HepG2 (cell line): ENCODE results near the gene ATP2B2. TPM values are rescaled to one million over a fixed set of nuclear protein-coding genes. Genes with fewer than 3 reads are reported as not detected.

Experiments
- ATAC-seq: fragments of 200-7000 bp; cut with Tn5 transposase; 3 replicates; pipeline ENCODE4 v1.9.1; 2020; ENCODE audit warnings: mild to moderate bottlenecking, moderate library complexity
- BruUV-seq: library from RNA; stranded (reverse); fragments of 400-500 nt; replicated peaks from 2 replicates; lab custom pipeline; 2021; lab: Mats Ljungman, UMichigan
- CTCF ChIA-PET: fragments of 300-600 bp; formaldehyde crosslinking; extraction: SDS; loops from one replicate; lab custom pipeline; 2021; ENCODE audit warnings: low total read pairs, inconsistent platforms, low intra/inter-chr PET ratio; lab: Yijun Ruan, JAX
- POLR2A ChIA-PET: fragments of 350-600 bp; sonication (Branson Sonifier 250); formaldehyde crosslinking; loops from one replicate; lab custom pipeline; 2020; ENCODE audit warnings: antibody characterized with exemption, inconsistent platforms; lab: Yijun Ruan, JAX
- DNase-seq: peaks from one replicate; pipeline ENCODE4 v3.0.0-alpha.2; 2015; ENCODE audit warnings: low spot score
- FAIRE-seq: peaks from 3 replicates; lab custom pipeline; 2011; peaks lifted over from hg19 to GRCh38; lab: Jason Lieb, UNC
- H2AFZ ChIP-seq: one replicate; pipeline ENCODE4 v1.6.1; 2011; ENCODE audit warnings: low read length, inconsistent platforms
- H3K27ac ChIP-seq: fragments of 300-600 bp; 3 replicates; pipeline ENCODE4 v1.8.0; 2011; ENCODE audit warnings: mixed run types, mild to moderate bottlenecking, mixed read lengths, low read length, inconsistent platforms; ENCODE audit not compliant: insufficient read depth; ENCODE audit errors: extremely low read length
- H3K27me3 ChIP-seq, 2 experiments: fragments of 200-600 bp in 1 of 2; 2 replicates in 1 of 2; 3 replicates in 1 of 2; pipeline versions ENCODE4 v1.6.0 to v1.8.0; 2011; ENCODE audit warnings: low read length in 2 of 2, mild to moderate bottlenecking in 2 of 2, moderate library complexity in 2 of 2, inconsistent platforms in 1 of 2; ENCODE audit not compliant: insufficient read depth in 2 of 2, control insufficient read depth in 1 of 2
- H3K36me3 ChIP-seq, 2 experiments: fragments of 200-600 bp in 1 of 2; replicated peaks in 1 of 2; 2 replicates in 1 of 2; 3 replicates in 1 of 2; pipeline versions ENCODE4 v1.5.1 to v1.8.0; 2011; ENCODE audit warnings: low read length in 2 of 2, inconsistent platforms in 1 of 2; ENCODE audit not compliant: insufficient read depth in 2 of 2, control insufficient read depth in 1 of 2
- H3K4me1 ChIP-seq: 2 replicates; pipeline ENCODE4 v1.5.1; 2012; ENCODE audit warnings: low read length, inconsistent platforms; ENCODE audit not compliant: insufficient read depth
- H3K4me2 ChIP-seq: 2 replicates; pipeline ENCODE4 v1.6.0; 2011; ENCODE audit warnings: low read depth, low read length, inconsistent platforms
- H3K4me3 ChIP-seq, 3 experiments: fragments of 200-600 bp in 1 of 3; sonication (generic), shearing (Covaris generic) in 1 of 3; replicated peaks in 1 of 3; 2 replicates each; pipeline ENCODE4 v1.5.1; 2011 to 2016; ENCODE audit warnings: low read length in 3 of 3, inconsistent platforms in 2 of 3, low read depth in 2 of 3, mild to moderate bottlenecking in 2 of 3, control low read depth in 1 of 3, mixed read lengths in 1 of 3; ENCODE audit not compliant: insufficient read depth in 1 of 3
- H3K79me2 ChIP-seq: one replicate; pipeline ENCODE4 v1.6.1; 2011; ENCODE audit warnings: low read length, inconsistent platforms; ENCODE audit not compliant: insufficient read depth
- H3K9ac ChIP-seq: 2 replicates; pipeline ENCODE4 v1.6.0; 2011; ENCODE audit warnings: mild to moderate bottlenecking, low read depth, low read length, inconsistent platforms; ENCODE audit not compliant: insufficient read depth
- H3K9me3 ChIP-seq: 2 replicates; pipeline ENCODE4 v1.5.1; 2012; ENCODE audit warnings: mild to moderate bottlenecking, low read length
- H4K20me1 ChIP-seq: 2 replicates; pipeline ENCODE4 v1.6.0; 2011; ENCODE audit warnings: inconsistent platforms, mild to moderate bottlenecking, low read length, moderate library complexity; ENCODE audit not compliant: insufficient read depth
- FOXC1 ChIP-seq: sonication (generic); formaldehyde crosslinking; IDR thresholded peaks from 2 replicates; pipeline ENCODE4 v1.8.0; 2022; ENCODE audit warnings: mild to moderate bottlenecking, missing genetic modification reagents, borderline replicate concordance
- KLF15 ChIP-seq: sonication (generic); formaldehyde crosslinking; IDR thresholded peaks from 2 replicates; pipeline ENCODE4 v1.8.1; 2023; ENCODE audit warnings: borderline replicate concordance, mild to moderate bottlenecking, inconsistent platforms, missing genetic modification reagents, mixed read lengths
- KLF6 ChIP-seq: IDR thresholded peaks from 2 replicates; pipeline ENCODE4 v1.8.0; 2016; ENCODE audit warnings: missing biosample characterization, missing genetic modification reagents
- MAZ ChIP-seq, 2 experiments: sonication (generic) in 1 of 2; formaldehyde crosslinking in 1 of 2; IDR thresholded peaks; 2 replicates each; pipeline versions ENCODE4 v1.5.0 to v1.6.1; 2012 to 2020; ENCODE audit warnings: low read depth in 2 of 2, mild to moderate bottlenecking in 2 of 2, borderline replicate concordance in 1 of 2, improper control_type of control experiment in 1 of 2, low read length in 1 of 2, missing genetic modification reagents in 1 of 2, moderate library complexity in 1 of 2
- MXD4 ChIP-seq: IDR thresholded peaks from 2 replicates; pipeline ENCODE4 v1.6.1; 2016; ENCODE audit warnings: mild to moderate bottlenecking, missing biosample characterization, missing genetic modification reagents
- POLR2A ChIP-seq, 2 experiments: IDR thresholded peaks; 2 replicates each; pipeline ENCODE4 v1.6.1; 2011; ENCODE audit warnings: low read depth in 2 of 2, low read length in 2 of 2, mild to moderate bottlenecking in 1 of 2, moderate library complexity in 1 of 2; ENCODE audit not compliant: insufficient read depth in 1 of 2
- RBAK ChIP-seq: sonication (generic); formaldehyde crosslinking; IDR thresholded peaks from 2 replicates; pipeline ENCODE4 v1.5.1; 2020; ENCODE audit warnings: mild to moderate bottlenecking, missing genetic modification reagents
- RXRB ChIP-seq: IDR thresholded peaks from 2 replicates; pipeline ENCODE4 v1.6.1; 2016; ENCODE audit warnings: borderline replicate concordance, missing genetic modification reagents, missing compliant biosample characterization
- SNAPC4 ChIP-seq: sonication (generic); formaldehyde crosslinking; IDR thresholded peaks from 2 replicates; pipeline ENCODE4 v1.4.0; 2020; ENCODE audit warnings: mild to moderate bottlenecking, missing genetic modification reagents
- YEATS4 ChIP-seq: sonication (generic); formaldehyde crosslinking; IDR thresholded peaks from 2 replicates; pipeline ENCODE4 v1.4.0; 2020; ENCODE audit warnings: missing genetic modification reagents, borderline replicate concordance
- ZMAT5 ChIP-seq: sonication (generic); formaldehyde crosslinking; IDR thresholded peaks from 2 replicates; pipeline ENCODE4 v1.5.0; 2020; ENCODE audit warnings: mild to moderate bottlenecking, low read depth, missing genetic modification reagents, borderline replicate concordance
- ZNF263 ChIP-seq: sonication (generic); formaldehyde crosslinking; IDR thresholded peaks from 2 replicates; pipeline ENCODE4 v1.4.0; 2020; ENCODE audit warnings: missing genetic modification reagents
- ZNF687 ChIP-seq: sonication (generic); formaldehyde crosslinking; IDR thresholded peaks from 2 replicates; pipeline ENCODE4 v1.5.1; 2020; ENCODE audit warnings: mild to moderate bottlenecking, missing genetic modification reagents, moderate library complexity
- WGBS: methylation state at CpG from one replicate; pipeline ENCODE4 v1.1.6; 2017; ENCODE audit warnings: low lambda C conversion rate; 5-methylcytosine and 5-hydroxymethylcytosine counted together
- in situ Hi-C: cut with HindIII; loops from 2 replicates; pipeline ENCODE4 v1.10.0; 2017; ENCODE audit warnings: low pct_unique_long_range_greater_than_20kb; ENCODE audit not compliant: extremely low pct_ligation_motif_present
- intact Hi-C: fragments of 100-400 bp; cut with micrococcal nuclease; formaldehyde crosslinking; loops from one replicate; pipeline ENCODE4 v1.10.0; 2022; ENCODE audit not compliant: unreplicated experiment
- polyA plus RNA-seq, 8 experiments: library from polyadenylated mRNA; depleted of rRNA in 3 of 8; stranded (reverse) in 7 of 8; unstranded in 1 of 8; fragments of >200 nt; fragmentation: Illumina TruSeq in 4 of 8; extraction: Trizol in 4 of 8; gene quantifications; 2 replicates each; pipeline versions ENCODE4 v1.2.1 to v1.2.3, GENCODE V29; 2011 to 2016; ENCODE audit warnings: low read depth in 4 of 8, missing spikeins in 1 of 8, mixed read lengths in 1 of 8; ENCODE audit not compliant: insufficient read depth in 1 of 8
- total RNA-seq, 5 experiments: library from RNA; depleted of rRNA; stranded (reverse); fragments of >200 nt; fragmentation: Illumina TruSeq; extraction: Trizol; gene quantifications; 2 replicates each; pipeline ENCODE4 v1.2.3, GENCODE V29; 2016; ENCODE audit warnings: low read depth in 1 of 5

The ATP2B2 gene
- total and polyA plus RNA-seq, 2 of the 13 experiments (the other 11 are each of a cell fraction or from before 2014, with no cell fraction given) = 1.5 to 2.3 TPM

DNA sequence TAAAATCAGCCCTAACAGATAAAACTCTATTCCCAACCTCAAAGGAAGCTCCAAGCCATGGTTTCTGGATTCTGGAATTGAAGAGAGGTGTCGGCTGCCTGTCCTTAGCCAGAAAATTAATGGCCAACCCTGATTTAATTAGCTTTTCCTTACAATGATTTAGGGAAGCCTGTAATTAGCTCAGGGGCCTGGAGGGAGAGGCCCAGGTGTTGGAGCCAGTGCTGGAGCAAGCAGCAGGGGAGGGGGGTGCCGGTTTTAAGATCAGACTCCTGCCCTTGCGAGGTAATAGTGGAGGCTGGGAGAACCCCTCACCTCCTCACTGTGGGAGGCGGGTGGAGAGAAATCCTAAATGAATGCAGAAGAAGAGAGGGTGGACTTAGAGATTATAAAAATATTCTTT is 14.7 kb upstream of the ATP2B2 start (continued):
- TF ChIP-seq MXD4 (CRISPR knock-in tag) (no peak), KLF15 (no peak), FOXC1 (CRISPR knock-in tag) (no peak), RXRB (CRISPR knock-in tag) (no peak), POLR2A (IDR thresholded peaks at IDR 0.05; ENCODE audit: insufficient read depth in 1 of 2, low read depth in 2 of 2, low read length in 2 of 2) (no peak), KLF6 (no peak), MAZ (IDR thresholded peaks at IDR 0.05; ENCODE audit: borderline replicate concordance, low read depth, low read length) (no peak), MAZ (CRISPR knock-in tag; IDR thresholded peaks at IDR 0.05; ENCODE audit: low read depth) (no peak), ZMAT5 (CRISPR knock-in tag) (no peak)

GRCh38 chr3:10519236-10519635 is 13.8 kb upstream of the ATP2B2 start:
- intact Hi-C loops = no loop called here
- H3K4me1 ChIP-seq = peaks cover 31% of the 10 kb centered on the region
- in situ Hi-C loops = loop anchor here (10.0 kb wide), 1 partner anchor 216 kb away; no protein-coding TSS in a partner anchor
- no TSS peak for BruUV-seq
- no peak overlapping the region for H3K9ac ChIP-seq
- H2AFZ ChIP-seq = no peak overlapping the region
- 10% methylated on average over 6 of the region's 7 CpGs for WGBS
- ChIA-PET POLR2A (no interaction called here), CTCF (no interaction called here)
- no peak for ATAC-seq
- peaks cover 1 to 15% of the 10 kb centered on the region in 2 experiments; a peak in 4 of 5 replicates for H3K27me3 ChIP-seq
- H3K9me3 ChIP-seq = no peaks in the 10 kb centered on the region
- H4K20me1 ChIP-seq = no peaks in the 10 kb centered on the region
- H3K4me3 ChIP-seq = no peak overlapping the region
- no peak for FAIRE-seq
- DNase-seq = no peak
- no peak overlapping the region for H3K4me2 ChIP-seq
- H3K27ac ChIP-seq = no peak overlapping the region
- no peaks in the 10 kb centered on the region for H3K79me2 ChIP-seq
- TF ChIP-seq YEATS4 (no peak), ZNF687 (CRISPR knock-in tag) (no peak), MXD4 (CRISPR knock-in tag) (no peak), SNAPC4 (no peak), ZNF263 (CRISPR knock-in tag) (no peak), RBAK (CRISPR knock-in tag) (no peak)
- no peaks in the 10 kb centered on the region for H3K36me3 ChIP-seq
